GM12891 (cell line): Measurements from ENCODE around the gene CCDC92.

Source experiments
- PAX5 ChIP-seq: IDR thresholded peaks from 2 replicates; pipeline ENCODE4 v1.6.1; 2011; ENCODE audit warnings: low read length, moderate library complexity, mild to moderate bottlenecking; ENCODE audit not compliant: insufficient read depth, severe bottlenecking
- POLR2A ChIP-seq: IDR thresholded peaks from 2 replicates; pipeline ENCODE4 v1.6.1; 2011; ENCODE audit warnings: low read depth, low read length, control low read depth
- POLR2AphosphoS5 ChIP-seq: IDR thresholded peaks from 2 replicates; pipeline ENCODE4 v1.6.1; 2011; ENCODE audit warnings: low read depth, low read length, control low read depth
- POU2F2 ChIP-seq: IDR thresholded peaks from 2 replicates; pipeline ENCODE4 v1.6.1; 2011; ENCODE audit warnings: low read depth, mild to moderate bottlenecking, control low read depth, low read length, moderate library complexity
- SPI1 ChIP-seq: IDR thresholded peaks from 2 replicates; pipeline ENCODE4 v1.6.1; 2011; ENCODE audit warnings: low read depth, low read length, control low read depth
- TAF1 ChIP-seq: IDR thresholded peaks from 2 replicates; pipeline ENCODE4 v1.6.1; 2011; ENCODE audit warnings: low read depth, low read length, control low read depth

GRCh38 chr12:123886931-123887582 is 85.6 kb downstream of the CCDC92 start:
- TF ChIP-seq POLR2AphosphoS5 (no peak), POLR2A (no peak), TAF1 (no peak), POU2F2 (no peak), SPI1 (no peak), PAX5 (no peak)
